K562 (cell line): ENCODE results near the gene CTCF.

Experiments
- YY1 ChIP-seq, 3 experiments: IDR thresholded peaks; 2 replicates each; pipeline ENCODE4 v1.6.1; 2011; ENCODE audit warnings: low read length in 2 of 3, mild to moderate bottlenecking in 2 of 3, moderate library complexity in 2 of 3, borderline replicate concordance in 1 of 3, control low read depth in 1 of 3, low read depth in 1 of 3; ENCODE audit not compliant: insufficient read depth in 3 of 3, insufficient replicate concordance in 2 of 3, control insufficient read depth in 1 of 3, insufficient read length in 1 of 3; ENCODE audit errors: extremely low read depth in 1 of 3
- ZNF175 ChIP-seq: fragments of 200-800 bp; sonication (Bioruptor generic); IDR thresholded peaks from 2 replicates; pipeline ENCODE4 v1.6.1; 2016; ENCODE audit warnings: low read depth, mild to moderate bottlenecking, missing genetic modification characterization, missing compliant biosample characterization

DNA sequence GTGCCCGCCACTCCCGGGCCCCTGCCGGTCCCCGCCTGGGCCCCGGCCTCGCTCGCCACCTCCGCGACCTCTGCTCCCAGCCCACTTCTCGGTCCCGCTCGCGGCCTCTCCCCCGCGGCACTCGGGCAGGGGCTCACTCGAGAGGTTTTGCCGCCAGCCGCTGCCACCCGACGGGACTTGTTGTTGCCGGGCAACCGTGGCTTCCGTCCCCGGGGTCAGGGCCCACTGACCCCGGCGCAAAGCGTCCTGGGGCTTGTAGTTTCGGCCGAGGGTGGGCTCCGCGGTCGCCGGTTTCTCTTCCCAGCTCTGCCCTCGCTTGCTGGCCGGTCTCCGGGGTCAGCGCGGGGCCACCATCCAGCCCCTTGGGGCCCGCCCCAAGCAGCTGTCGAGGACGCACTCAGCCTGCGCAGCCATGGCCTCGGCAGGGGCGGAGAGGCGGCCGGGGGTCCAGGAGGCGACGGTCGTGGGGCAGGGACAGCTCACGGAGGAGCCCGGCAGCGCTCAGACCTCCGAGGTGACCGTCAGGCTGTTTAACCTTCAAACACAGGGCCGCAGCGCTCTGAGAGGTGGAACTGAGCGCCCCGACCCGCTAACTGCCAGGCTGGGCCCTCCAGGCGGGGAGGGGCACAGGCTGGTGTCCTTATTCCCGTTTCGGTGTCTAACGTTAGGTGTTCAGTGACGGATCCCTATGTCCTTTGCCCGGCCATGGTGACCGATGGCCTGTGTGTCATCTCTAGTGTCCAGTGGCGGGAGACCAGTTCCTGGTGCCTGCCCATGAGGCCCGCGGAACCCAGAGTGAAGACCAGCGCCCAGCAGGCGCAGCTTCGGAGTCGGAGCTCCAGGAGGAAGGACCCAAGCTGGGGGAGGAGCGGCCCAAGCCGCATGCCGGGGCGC lies 104.5 kb downstream of the CTCF start, which contains the start of the genes C16orf86 and ENKD1:
- TF ChIP-seq ZNF175 (CRISPR knock-in tag) (no peak), YY1 (IDR thresholded peaks at IDR 0.05; ENCODE audit: borderline replicate concordance in 1 of 3, control insufficient read depth in 1 of 3, extremely low read depth in 1 of 3, insufficient read depth in 3 of 3, insufficient read length in 1 of 3, insufficient replicate concordance in 2 of 3, low read depth in 1 of 3, low read length in 2 of 3) (no peak)
